DMS53 (cell line): ENCODE measurements around the gene NDUFB4.
"Not testable (repeated sequence)": the region's sequence is repeated elsewhere in the genome, so short reads cannot be mapped to it uniquely, and the experiment has no call there.

Source experiments
- DNase-seq: peaks from one replicate; lab custom pipeline; 2025; lab: John Stamatoyannopoulos, UW

Gene NDUFB4

GRCh38 chr3:120569222-120570057, 26.7 kb upstream of the NDUFB4 start:
- DNase-seq = no peak

DNA sequence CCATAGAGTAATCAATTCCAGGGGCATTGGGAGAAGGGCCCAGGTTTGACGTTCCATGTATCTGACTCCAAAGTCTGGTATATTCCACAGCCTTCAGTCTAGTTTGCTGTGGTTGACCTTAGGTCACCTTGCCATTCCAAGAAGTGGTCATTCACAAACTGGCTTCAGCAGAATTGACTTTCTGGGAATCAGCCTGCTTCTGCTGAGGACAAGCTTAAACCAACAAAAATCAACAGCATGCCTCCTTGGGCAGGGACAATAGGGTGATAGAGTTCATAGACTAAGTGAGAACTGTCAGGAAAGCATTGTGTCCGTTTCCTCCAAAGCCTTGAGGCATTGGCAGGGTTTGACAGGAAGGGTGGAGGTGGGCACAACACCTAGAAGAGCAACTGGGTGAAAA, 24.1 kb upstream of the NDUFB4 start:
- no peak for DNase-seq

- no peak for DNase-seq
Measured at GRCh38 chr3:120587332-120587975, 8.7 kb upstream of the NDUFB4 start.

GRCh38 chr3:120595788-120596115, 384 bp upstream of the NDUFB4 start:
- DNase-seq = no peak

DNA sequence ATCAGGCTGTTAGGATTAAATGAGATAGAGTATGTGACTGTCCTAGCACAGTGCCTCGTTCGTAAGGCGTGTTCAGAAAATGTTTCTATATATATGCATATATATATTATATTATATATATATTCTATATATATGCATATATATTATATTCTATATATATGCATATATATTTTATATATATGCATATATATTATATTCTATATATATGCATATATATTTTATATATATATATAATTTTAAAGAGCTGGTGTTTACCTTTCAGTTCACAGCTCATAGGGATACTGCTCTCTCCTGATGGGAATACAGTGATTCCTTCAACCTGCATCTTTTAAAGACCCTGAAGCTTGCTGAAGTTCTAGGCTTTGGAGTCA, 702 bp downstream of the NDUFB4 start:
- DNase-seq = no peak

DNA sequence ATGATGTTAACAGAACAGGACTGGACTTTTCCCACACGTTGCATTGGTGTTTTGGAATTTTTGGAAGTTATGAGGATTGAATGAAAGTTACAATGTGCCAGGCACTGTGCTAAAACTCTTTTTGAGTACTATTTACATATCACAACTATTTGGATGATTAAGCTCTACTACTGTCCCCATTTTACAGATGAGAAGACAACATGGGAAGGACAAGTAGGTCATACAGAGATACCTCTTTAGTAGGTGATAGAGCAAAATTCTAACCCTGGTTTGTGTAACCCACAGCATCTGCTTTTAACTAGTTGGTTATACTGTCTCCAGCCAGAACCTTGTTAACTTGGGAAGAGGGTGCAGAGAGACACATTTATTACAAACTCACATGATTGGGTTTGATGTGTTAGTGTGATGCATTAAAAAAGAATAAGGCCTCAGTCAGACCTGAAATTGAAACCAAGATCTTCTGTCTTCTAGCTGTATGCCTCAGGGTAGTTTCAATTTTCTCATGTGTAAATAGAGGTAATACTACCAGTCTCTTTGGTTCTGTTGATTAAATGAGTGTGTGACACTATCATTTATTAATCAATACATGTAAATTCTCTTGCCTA, 1.4 kb downstream of the NDUFB4 start:
- DNase-seq = no peak

GRCh38 chr3:120599211-120599610, 3.1 kb downstream of the NDUFB4 start:
- DNase-seq = no peak

GRCh38 chr3:120601554-120601953, 5.4 kb downstream of the NDUFB4 start:
- no peak for DNase-seq

DNA sequence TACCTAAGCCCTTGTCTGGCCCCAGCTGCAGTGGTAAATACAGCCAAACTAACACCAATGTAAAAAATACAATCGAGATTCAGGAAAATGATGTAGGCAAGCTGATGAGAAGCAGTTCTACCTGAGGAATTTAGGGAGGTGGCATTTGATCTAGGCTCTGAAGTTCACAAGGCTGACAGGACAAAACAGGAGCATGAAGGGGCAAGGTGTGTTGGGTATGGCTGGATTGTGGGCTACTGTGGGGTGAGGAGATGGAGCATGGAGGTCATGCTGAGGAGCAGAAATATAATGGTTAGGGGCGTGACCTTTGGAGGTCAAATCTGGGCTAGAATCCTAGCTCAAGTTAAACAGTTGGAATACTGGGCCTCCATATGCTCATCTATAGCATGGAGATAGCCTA, 6.5 kb downstream of the NDUFB4 start:
- DNase-seq = no peak

DNA sequence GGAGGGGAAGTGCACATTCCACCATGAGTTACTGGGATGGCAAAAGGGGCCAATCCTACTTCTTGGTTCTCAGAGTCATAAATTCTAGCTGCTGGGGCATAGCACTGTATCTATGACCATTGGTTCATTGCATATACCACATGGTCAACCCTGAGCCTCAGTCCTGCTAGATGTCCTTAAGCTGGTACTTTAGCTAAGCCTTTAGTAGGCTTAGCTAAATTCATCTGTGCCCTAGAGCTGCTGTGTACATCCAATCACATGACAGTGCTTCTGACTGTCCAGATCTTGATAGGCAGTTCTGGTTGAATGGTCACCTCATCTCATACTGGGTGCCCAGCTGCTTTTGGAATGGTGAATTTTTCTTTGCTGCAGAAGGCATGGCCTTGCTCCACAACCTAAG, 8.2 kb downstream of the NDUFB4 start:
- no peak for DNase-seq

DNA sequence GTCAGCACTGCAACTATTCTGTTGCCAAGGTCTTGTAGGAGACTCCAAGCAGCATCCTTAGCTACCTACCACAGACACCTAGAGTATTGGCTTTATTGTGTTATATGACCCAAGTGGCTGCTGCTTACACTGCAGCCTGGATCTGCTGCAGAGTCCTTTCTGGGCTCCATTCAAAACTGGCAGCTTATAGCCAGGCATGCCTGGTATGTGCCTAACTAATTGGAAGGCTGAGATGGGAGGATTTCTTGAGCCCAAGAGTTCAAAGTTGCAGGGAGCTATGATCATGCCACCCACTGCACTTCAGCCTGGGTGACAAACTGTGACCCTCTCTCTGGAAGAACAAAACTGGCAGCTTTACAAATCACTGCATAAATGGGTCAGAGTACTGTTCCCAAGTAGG, 8.6 kb downstream of the NDUFB4 start:
- DNase-seq = no peak

DNA sequence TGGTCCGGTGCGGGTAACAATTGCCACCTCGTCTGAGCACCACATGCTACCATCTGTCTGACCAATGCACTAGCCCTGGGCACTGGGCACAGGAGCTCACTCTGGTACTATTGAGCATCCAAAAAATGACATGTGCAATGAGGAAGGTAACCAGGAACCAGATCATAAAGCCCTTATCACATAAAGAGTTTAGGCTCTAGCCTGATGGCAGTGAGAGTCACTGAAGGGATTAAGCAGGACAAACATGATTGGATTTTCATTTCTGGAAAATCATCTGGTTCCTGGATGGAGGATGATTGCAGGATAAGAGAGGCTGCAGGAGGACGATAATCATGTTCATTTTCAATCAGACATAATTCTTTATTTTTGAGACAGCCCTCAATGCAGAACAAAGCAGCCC, 12.4 kb downstream of the NDUFB4 start:
- no peak for DNase-seq

- no peak for DNase-seq
Measured at GRCh38 chr3:120614765-120615164, 18.6 kb downstream of the NDUFB4 start.

DNA sequence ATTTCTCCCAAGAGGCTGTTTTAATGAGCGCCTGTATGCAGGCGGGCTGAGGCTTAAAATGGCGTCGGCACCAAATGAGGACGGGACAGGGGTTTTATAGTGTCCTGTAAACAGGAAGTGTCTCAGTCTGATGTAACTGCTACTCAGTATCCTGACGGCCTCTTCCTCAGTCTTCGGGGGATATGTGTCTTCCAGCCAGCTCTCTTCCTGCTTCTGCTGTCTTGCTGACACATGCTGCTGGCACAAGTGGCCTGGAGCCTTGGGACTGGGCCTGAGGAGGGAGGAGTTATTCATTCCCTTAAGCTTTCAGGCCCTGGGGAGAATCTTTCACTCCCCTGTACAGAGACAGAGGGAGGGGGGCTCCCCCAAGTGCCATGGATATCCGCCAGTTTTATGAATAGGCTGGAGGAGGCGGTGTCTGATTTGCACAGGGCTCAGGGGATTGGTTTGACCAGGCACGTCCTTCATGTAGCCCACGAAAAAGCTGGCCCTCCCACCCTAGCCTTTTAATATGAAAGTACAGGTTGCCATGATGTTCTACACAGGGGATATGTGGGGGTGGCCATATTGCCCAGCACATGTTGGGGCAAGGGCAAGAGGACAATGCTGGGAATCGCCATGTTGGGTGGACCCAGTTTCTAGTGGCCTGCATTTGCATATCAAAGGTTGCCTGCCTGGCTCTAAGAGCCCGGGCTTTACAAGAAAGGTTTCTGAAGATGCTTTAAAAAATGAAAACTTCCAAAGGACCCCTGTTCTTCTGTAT, 19.9 kb downstream of the NDUFB4 start:
- no peak for DNase-seq

DNA sequence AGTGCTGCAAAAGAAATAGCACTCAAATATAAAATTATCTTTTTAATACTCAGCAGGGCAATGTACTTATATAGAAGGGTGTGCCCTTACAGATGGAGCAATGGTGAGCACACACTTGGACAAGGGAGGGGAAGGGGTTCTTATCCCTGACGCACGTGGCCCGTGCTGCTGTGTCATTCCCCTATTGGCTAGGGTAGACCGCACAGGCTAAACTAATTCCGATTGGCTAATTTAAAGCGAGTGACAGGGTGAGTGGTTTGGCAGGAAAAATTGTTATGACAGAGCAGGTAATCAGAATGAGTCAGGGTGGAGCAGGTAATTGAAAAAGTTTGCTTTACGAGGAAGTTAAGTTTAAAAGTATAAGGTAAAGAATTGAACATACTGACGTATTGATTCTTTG, 20.6 kb downstream of the NDUFB4 start:
- not testable (repeated sequence) for DNase-seq

DNA sequence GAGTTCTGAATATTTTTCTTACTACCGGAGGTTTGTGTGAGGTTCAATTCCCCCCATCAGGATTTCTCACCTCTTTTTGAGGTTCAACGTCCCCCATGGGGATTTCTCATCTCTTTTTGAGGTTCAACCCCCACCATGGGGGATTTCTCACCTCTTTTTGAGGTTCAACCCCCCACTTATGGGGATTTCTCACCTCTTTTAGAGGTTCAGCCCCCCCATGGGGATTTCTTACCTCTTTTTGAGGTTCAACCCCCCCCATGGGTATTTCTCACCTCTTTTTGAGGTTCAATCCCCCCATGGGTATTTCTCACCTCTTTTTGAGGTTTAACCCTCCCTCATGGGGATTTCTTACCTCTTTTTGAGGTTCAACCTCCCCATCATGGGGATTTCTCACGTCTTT, 26.3 kb downstream of the NDUFB4 start:
- DNase-seq = no peak

- DNase-seq = peak; percentile 61
Measured at GRCh38 chr3:120622870-120623726, 27.0 kb downstream of the NDUFB4 start.

GRCh38 chr3:120623727-120624093, 27.6 kb downstream of the NDUFB4 start:
- no peak for DNase-seq

DNA sequence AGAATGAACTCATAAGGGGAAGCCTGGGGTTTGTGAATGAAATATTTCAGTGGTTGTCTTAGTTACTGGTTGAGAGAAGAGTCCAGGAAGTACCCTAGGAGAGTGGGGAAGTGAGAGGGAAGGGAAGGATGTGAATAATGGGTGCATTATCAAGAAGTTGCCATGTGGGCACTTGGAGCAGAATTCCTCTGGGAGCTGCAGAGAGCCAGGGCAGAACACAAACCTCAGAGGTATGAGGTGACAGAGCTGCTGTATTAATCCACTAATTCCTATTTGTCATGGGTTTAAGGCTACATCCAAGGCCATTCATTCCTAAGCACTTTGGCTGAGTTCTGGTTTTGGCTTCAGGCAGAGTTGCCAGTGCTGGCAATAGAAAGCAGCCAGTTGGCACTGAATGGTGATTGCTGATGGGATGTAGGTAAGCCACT, 29.0 kb downstream of the NDUFB4 start:
- no peak for DNase-seq

GRCh38 chr3:120634539-120634938, 38.4 kb downstream of the NDUFB4 start:
- DNase-seq = no peak

GRCh38 chr3:120636795-120637401, 40.8 kb downstream of the NDUFB4 start:
- peak; percentile 30 for DNase-seq
